ENCODE measurements around the gene REX1BD.
"Not testable (repeated sequence)": the region's sequence is repeated elsewhere in the genome, so short reads cannot be mapped to it uniquely, and the experiment has no call there.

Gene REX1BD

GRCh38 chr19:18599485-18599884, 10.9 kb downstream of the REX1BD start:
- TF ChIP-seq ZFX (IDR thresholded peaks at IDR 0.05; ENCODE audit: borderline replicate concordance) (no peak), CTCF (IDR thresholded peaks at IDR 0.05) (no peak)
- H3K27ac ChIP-seq, result no peak overlapping the region

GRCh38 chr19:18600692-18601397, 12.2 kb downstream of the REX1BD start:
- H3K27ac ChIP-seq, result not testable (repeated sequence)

- TF ChIP-seq ZFX (IDR thresholded peaks at IDR 0.05; ENCODE audit: borderline replicate concordance) (no peak), CTCF (IDR thresholded peaks at IDR 0.05) (no peak)
These were observed 13.3 kb downstream of the REX1BD start for GRCh38 chr19:18601875-18602274.

GRCh38 chr19:18603255-18603957, 14.8 kb downstream of the REX1BD start:
- no peak overlapping the region for H3K27ac ChIP-seq
- TF ChIP-seq CTCF (IDR thresholded peaks at IDR 0.05), result peak; percentile 18; the same call in 1 of the 2 replicates
- no peak for TF ChIP-seq ZFX (IDR thresholded peaks at IDR 0.05; ENCODE audit: borderline replicate concordance)

More at GRCh38 chr19:18601875-18602274, 13.3 kb downstream of the REX1BD start:
- H3K27ac ChIP-seq, result no peak overlapping the region

GRCh38 chr19:18603958-18604819, 15.6 kb downstream of the REX1BD start:
- no peak overlapping the region for H3K27ac ChIP-seq
- TF ChIP-seq ZFX (IDR thresholded peaks at IDR 0.05; ENCODE audit: borderline replicate concordance) (no peak), CTCF (IDR thresholded peaks at IDR 0.05) (no peak)

GRCh38 chr19:18604820-18605159, 16.2 kb downstream of the REX1BD start:
- H3K27ac ChIP-seq, result no peak overlapping the region
- TF ChIP-seq ZFX (IDR thresholded peaks at IDR 0.05; ENCODE audit: borderline replicate concordance), result no peak
- no peak for TF ChIP-seq CTCF (IDR thresholded peaks at IDR 0.05)

GRCh38 chr19:18605196-18605545, 16.6 kb downstream of the REX1BD start:
- TF ChIP-seq ZFX (IDR thresholded peaks at IDR 0.05; ENCODE audit: borderline replicate concordance) (no peak), CTCF (IDR thresholded peaks at IDR 0.05) (no peak)
- no peak overlapping the region for H3K27ac ChIP-seq
